Measurements from ENCODE around the gene NXT1.

Gene NXT1

DNA sequence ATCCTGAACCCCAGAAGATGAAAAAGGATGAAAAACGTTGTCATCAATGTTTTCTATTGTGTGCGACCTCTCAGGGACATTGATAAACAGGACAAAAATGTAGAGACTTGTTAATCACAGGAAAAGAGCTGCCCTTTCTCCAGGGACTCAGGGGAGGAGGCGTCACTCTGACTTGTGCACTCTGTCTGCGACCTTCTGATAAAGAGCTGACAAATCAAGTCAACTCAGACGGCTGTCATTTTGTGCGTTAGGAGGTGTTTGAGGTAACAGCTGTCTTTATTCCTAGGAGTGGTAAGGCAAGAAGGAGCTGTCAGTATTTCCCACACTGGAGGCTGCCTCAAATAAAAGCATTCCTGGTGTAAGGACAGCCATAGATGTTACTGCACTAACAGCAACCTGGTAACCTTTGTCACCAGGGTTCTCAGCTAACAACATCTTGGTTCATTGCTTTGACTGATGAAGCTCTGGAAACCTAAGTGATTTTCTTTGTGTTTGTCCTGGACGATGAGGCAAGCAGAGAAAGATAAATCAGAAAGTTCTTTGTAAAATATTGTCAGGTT lies 38.6 kb upstream of the NXT1 start:
- no CpG with 5 or more reads among the region's 7 CpGs for WGBS (ENCODE audit: extremely low coverage, insufficient coverage, low lambda C conversion rate)
- H3K27me3 ChIP-seq (ENCODE audit: insufficient read depth, low read length, poor library complexity), result no peaks in the 10 kb centered on the region
- no peak overlapping the region for H3K4me2 ChIP-seq (ENCODE audit: low read length)

DNA sequence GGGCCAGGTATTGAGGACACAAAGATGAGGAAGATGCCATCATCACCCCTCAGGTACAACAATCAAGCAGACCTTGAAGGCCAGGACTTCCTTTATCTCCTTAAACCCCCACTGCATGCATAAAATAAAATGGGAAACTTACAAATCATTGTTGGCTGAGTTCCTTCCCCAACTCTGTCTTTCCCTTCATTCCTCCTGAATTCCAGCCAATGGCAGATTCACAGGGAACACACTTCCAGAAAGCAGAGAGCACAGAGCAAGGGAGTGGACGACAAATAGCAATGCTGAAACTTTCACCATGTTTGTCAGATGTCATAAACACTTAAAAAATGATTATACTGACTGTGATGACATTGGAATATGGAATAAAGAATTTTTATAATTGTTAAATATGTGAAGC lies 37.3 kb upstream of the NXT1 start:
- H3K27ac ChIP-seq (ENCODE audit: low read depth, low read length), result no peak overlapping the region
- no peak overlapping the region for H4K8ac ChIP-seq (ENCODE audit: low read depth, low read length)
- H3K79me2 ChIP-seq (ENCODE audit: control insufficient read depth, insufficient read depth, low read length), result no peaks in the 10 kb centered on the region
- H2BK120ac ChIP-seq (ENCODE audit: low read depth, low read length), result no peak overlapping the region
- no peak overlapping the region for H2AK5ac ChIP-seq (ENCODE audit: low read length)
- no peak overlapping the region for H4K5ac ChIP-seq (ENCODE audit: low read length)
- H3K27me3 ChIP-seq (ENCODE audit: insufficient read depth, low read length, poor library complexity), result no peaks in the 10 kb centered on the region
- no peak overlapping the region for H3K56ac ChIP-seq (ENCODE audit: low read length)
- H3K23ac ChIP-seq (ENCODE audit: low read length), result no peak overlapping the region
- no peak overlapping the region for H3K9ac ChIP-seq (ENCODE audit: low read length)
- H3K18ac ChIP-seq (ENCODE audit: low read length), result no peak overlapping the region
- WGBS (ENCODE audit: extremely low coverage, insufficient coverage, low lambda C conversion rate), result no CpG with 5 or more reads among the region's 1 CpG
- H3K4me3 ChIP-seq (ENCODE audit: low read length), result no peak overlapping the region
- no peak overlapping the region for H2BK15ac ChIP-seq (replicated peaks; ENCODE audit: low read depth)
- H3K79me1 ChIP-seq (ENCODE audit: low read length), result no peaks in the 10 kb centered on the region
- H3K4ac ChIP-seq (ENCODE audit: low read depth, low read length), result no peak overlapping the region
- no peaks in the 10 kb centered on the region for H3K4me1 ChIP-seq (ENCODE audit: control insufficient read depth, low read depth, low read length)
- no peak overlapping the region for H3K4me2 ChIP-seq (ENCODE audit: low read length)
- no peak for DNase-seq
- H3K36me3 ChIP-seq (ENCODE audit: control insufficient read depth, insufficient read depth, low read length), result no peaks in the 10 kb centered on the region
- no peak overlapping the region for H2BK5ac ChIP-seq (ENCODE audit: low read length)

More for the DNA sequence above, 38.6 kb upstream of the NXT1 start:
- Histone ChIP-seq H3K4ac (ENCODE audit: low read depth, low read length) (no peak overlapping the region), H3K4me1 (ENCODE audit: control insufficient read depth, low read depth, low read length) (no peaks in the 10 kb centered on the region), H3K9ac (ENCODE audit: low read length) (no peak overlapping the region), H4K8ac (ENCODE audit: low read depth, low read length) (no peak overlapping the region), H2BK5ac (ENCODE audit: low read length) (no peak overlapping the region), H2BK15ac (replicated peaks; ENCODE audit: low read depth) (no peak overlapping the region), H3K79me2 (ENCODE audit: control insufficient read depth, insufficient read depth, low read length) (no peaks in the 10 kb centered on the region), H2BK120ac (ENCODE audit: low read depth, low read length) (no peak overlapping the region), H4K5ac (ENCODE audit: low read length) (no peak overlapping the region), H3K36me3 (ENCODE audit: control insufficient read depth, insufficient read depth, low read length) (no peaks in the 10 kb centered on the region), H3K27ac (ENCODE audit: low read depth, low read length) (no peak overlapping the region), H3K56ac (ENCODE audit: low read length) (no peak overlapping the region), H2AK5ac (ENCODE audit: low read length) (no peak overlapping the region), H3K4me3 (ENCODE audit: low read length) (no peak overlapping the region), H3K23ac (ENCODE audit: low read length) (no peak overlapping the region), H3K18ac (ENCODE audit: low read length) (no peak overlapping the region), H3K79me1 (ENCODE audit: low read length) (no peaks in the 10 kb centered on the region)
- no peak for DNase-seq

DNA sequence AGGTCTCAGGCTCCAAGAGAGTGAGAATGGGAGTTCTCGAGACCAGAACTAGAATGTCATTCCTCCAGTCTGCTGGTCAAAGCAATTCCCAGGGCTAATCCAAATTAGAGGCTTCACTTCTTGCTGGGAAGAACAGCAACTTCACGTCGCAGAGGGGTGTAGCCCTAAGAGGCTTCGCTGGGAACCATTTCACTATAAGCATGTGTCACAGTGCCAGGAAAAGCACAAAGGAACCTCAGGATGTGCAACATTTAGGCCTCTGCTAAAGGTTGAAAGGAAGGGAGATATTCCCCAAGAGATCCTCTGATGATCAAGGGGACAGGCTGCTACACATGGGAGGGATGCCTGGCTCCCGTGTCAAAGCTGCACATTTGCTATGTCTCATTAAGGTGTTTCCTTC lies 35.9 kb upstream of the NXT1 start:
- no peaks in the 10 kb centered on the region for H3K4me1 ChIP-seq (ENCODE audit: control insufficient read depth, low read depth, low read length)
- H4K8ac ChIP-seq (ENCODE audit: low read depth, low read length), result no peak overlapping the region
- no peak overlapping the region for H3K18ac ChIP-seq (ENCODE audit: low read length)
- no peak overlapping the region for H2BK15ac ChIP-seq (replicated peaks; ENCODE audit: low read depth)
- H3K4me3 ChIP-seq (ENCODE audit: low read length), result no peak overlapping the region
- no peak overlapping the region for H3K23ac ChIP-seq (ENCODE audit: low read length)
- H4K5ac ChIP-seq (ENCODE audit: low read length), result no peak overlapping the region
- no peak overlapping the region for H3K4ac ChIP-seq (ENCODE audit: low read depth, low read length)
- H3K56ac ChIP-seq (ENCODE audit: low read length), result no peak overlapping the region
- H2BK120ac ChIP-seq (ENCODE audit: low read depth, low read length), result no peak overlapping the region
- H2BK5ac ChIP-seq (ENCODE audit: low read length), result no peak overlapping the region
- no peak overlapping the region for H3K27ac ChIP-seq (ENCODE audit: low read depth, low read length)
- H2AK5ac ChIP-seq (ENCODE audit: low read length), result no peak overlapping the region
- no peaks in the 10 kb centered on the region for H3K36me3 ChIP-seq (ENCODE audit: control insufficient read depth, insufficient read depth, low read length)
- H3K4me2 ChIP-seq (ENCODE audit: low read length), result no peak overlapping the region
- no peaks in the 10 kb centered on the region for H3K79me1 ChIP-seq (ENCODE audit: low read length)
- no peaks in the 10 kb centered on the region for H3K79me2 ChIP-seq (ENCODE audit: control insufficient read depth, insufficient read depth, low read length)
- H3K9ac ChIP-seq (ENCODE audit: low read length), result no peak overlapping the region
- WGBS (ENCODE audit: extremely low coverage, insufficient coverage, low lambda C conversion rate), result no CpG with 5 or more reads among the region's 5 CpGs
- H3K27me3 ChIP-seq (ENCODE audit: insufficient read depth, low read length, poor library complexity), result no peaks in the 10 kb centered on the region
- DNase-seq, result no peak

DNA sequence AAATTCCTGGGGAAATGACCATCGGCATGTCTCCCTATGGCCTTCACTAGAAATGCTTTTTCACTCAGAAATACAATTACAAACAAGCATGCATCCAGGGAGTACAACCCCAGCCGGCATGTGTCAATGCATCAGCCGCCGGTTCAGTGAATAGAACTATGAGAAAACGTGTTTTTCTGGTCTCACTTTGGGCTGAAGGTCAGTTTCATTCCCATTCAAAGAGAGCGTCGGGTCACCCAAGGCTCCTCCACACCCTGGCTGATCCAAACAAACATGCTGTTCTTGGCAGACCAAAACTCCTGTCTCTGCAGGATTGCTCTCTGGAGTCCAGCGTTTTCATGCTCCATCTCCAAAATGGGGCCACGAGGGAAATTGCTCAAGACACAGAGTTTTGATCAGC lies 35.5 kb upstream of the NXT1 start:
- no peaks in the 10 kb centered on the region for H3K36me3 ChIP-seq (ENCODE audit: control insufficient read depth, insufficient read depth, low read length)
- H3K18ac ChIP-seq (ENCODE audit: low read length), result no peak overlapping the region
- no peak for DNase-seq
- no peak overlapping the region for H4K5ac ChIP-seq (ENCODE audit: low read length)
- H2AK5ac ChIP-seq (ENCODE audit: low read length), result no peak overlapping the region
- H3K79me2 ChIP-seq (ENCODE audit: control insufficient read depth, insufficient read depth, low read length), result no peaks in the 10 kb centered on the region
- H3K27ac ChIP-seq (ENCODE audit: low read depth, low read length), result no peak overlapping the region
- H2BK5ac ChIP-seq (ENCODE audit: low read length), result no peak overlapping the region
- H3K27me3 ChIP-seq (ENCODE audit: insufficient read depth, low read length, poor library complexity), result no peaks in the 10 kb centered on the region
- H3K4ac ChIP-seq (ENCODE audit: low read depth, low read length), result no peak overlapping the region
- H4K8ac ChIP-seq (ENCODE audit: low read depth, low read length), result no peak overlapping the region
- no peaks in the 10 kb centered on the region for H3K4me1 ChIP-seq (ENCODE audit: control insufficient read depth, low read depth, low read length)
- H3K9ac ChIP-seq (ENCODE audit: low read length), result no peak overlapping the region
- no peak overlapping the region for H3K4me2 ChIP-seq (ENCODE audit: low read length)
- no peak overlapping the region for H2BK15ac ChIP-seq (replicated peaks; ENCODE audit: low read depth)
- no peak overlapping the region for H3K23ac ChIP-seq (ENCODE audit: low read length)
- H3K56ac ChIP-seq (ENCODE audit: low read length), result no peak overlapping the region
- H2BK120ac ChIP-seq (ENCODE audit: low read depth, low read length), result no peak overlapping the region
- H3K79me1 ChIP-seq (ENCODE audit: low read length), result no peaks in the 10 kb centered on the region
- WGBS (ENCODE audit: extremely low coverage, insufficient coverage, low lambda C conversion rate), result no CpG with 5 or more reads among the region's 9 CpGs
- no peak overlapping the region for H3K4me3 ChIP-seq (ENCODE audit: low read length)

DNA sequence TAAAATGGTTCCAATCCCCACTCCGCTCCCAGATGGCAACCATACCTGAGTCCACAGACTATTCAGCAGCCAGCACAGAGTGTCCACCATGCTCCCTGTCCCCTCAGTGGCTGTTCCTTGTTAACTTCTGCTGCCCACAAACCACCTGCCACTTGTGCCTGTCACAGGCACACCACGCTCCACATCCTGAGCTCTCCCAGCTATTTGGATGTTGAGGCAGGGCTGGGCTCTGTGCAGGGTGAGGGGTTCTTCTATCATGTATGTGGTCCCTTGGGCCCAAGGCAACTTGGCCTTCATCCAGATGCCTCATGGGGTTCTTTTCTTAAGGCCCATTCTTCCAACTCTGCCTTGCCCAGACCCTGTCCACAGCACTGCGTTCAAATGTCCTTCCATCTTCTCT lies 34.0 kb upstream of the NXT1 start:
- Histone ChIP-seq H3K56ac (ENCODE audit: low read length) (no peak overlapping the region), H3K79me2 (ENCODE audit: control insufficient read depth, insufficient read depth, low read length) (no peaks in the 10 kb centered on the region), H3K18ac (ENCODE audit: low read length) (no peak overlapping the region), H2BK15ac (replicated peaks; ENCODE audit: low read depth) (no peak overlapping the region), H4K5ac (ENCODE audit: low read length) (no peak overlapping the region), H4K8ac (ENCODE audit: low read depth, low read length) (no peak overlapping the region), H2AK5ac (ENCODE audit: low read length) (no peak overlapping the region), H3K4me1 (ENCODE audit: control insufficient read depth, low read depth, low read length) (no peaks in the 10 kb centered on the region), H3K79me1 (ENCODE audit: low read length) (no peaks in the 10 kb centered on the region), H2BK120ac (ENCODE audit: low read depth, low read length) (no peak overlapping the region), H3K27ac (ENCODE audit: low read depth, low read length) (no peak overlapping the region), H2BK5ac (ENCODE audit: low read length) (no peak overlapping the region), H3K4ac (ENCODE audit: low read depth, low read length) (no peak overlapping the region), H3K36me3 (ENCODE audit: control insufficient read depth, insufficient read depth, low read length) (no peaks in the 10 kb centered on the region), H3K27me3 (ENCODE audit: insufficient read depth, low read length, poor library complexity) (no peaks in the 10 kb centered on the region), H3K4me2 (ENCODE audit: low read length) (no peak overlapping the region), H3K23ac (ENCODE audit: low read length) (no peak overlapping the region), H3K4me3 (ENCODE audit: low read length) (no peak overlapping the region), H3K9ac (ENCODE audit: low read length) (no peak overlapping the region)
- no CpG with 5 or more reads among the region's 3 CpGs for WGBS (ENCODE audit: extremely low coverage, insufficient coverage, low lambda C conversion rate)
- no peak for DNase-seq

DNA sequence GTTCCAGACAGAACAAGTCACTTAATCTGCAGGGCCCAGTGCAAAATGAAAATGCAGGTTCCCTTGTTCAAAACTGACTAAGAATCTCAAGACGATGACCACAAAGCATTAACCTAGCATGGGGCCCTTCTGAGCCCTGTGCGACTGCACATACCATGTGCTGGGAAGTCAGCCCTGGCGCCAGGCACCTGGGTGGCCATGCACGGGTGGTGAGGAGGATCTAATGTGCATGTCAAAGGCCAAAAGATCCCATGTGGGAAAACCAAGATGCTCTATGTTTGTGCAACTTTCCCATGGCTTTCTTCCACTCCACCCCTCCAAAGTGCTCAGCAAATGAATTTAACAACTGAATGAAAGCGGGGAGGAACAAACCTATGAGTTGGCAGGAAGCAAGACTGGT lies 33.5 kb upstream of the NXT1 start:
- Histone ChIP-seq H3K56ac (ENCODE audit: low read length) (no peak overlapping the region), H2BK120ac (ENCODE audit: low read depth, low read length) (no peak overlapping the region), H3K9ac (ENCODE audit: low read length) (no peak overlapping the region), H3K79me2 (ENCODE audit: control insufficient read depth, insufficient read depth, low read length) (no peaks in the 10 kb centered on the region), H3K27ac (ENCODE audit: low read depth, low read length) (no peak overlapping the region), H3K79me1 (ENCODE audit: low read length) (no peaks in the 10 kb centered on the region), H3K23ac (ENCODE audit: low read length) (no peak overlapping the region), H3K4ac (ENCODE audit: low read depth, low read length) (no peak overlapping the region), H3K36me3 (ENCODE audit: control insufficient read depth, insufficient read depth, low read length) (no peaks in the 10 kb centered on the region), H2BK15ac (replicated peaks; ENCODE audit: low read depth) (no peak overlapping the region), H3K4me1 (ENCODE audit: control insufficient read depth, low read depth, low read length) (no peaks in the 10 kb centered on the region), H3K4me2 (ENCODE audit: low read length) (no peak overlapping the region), H3K4me3 (ENCODE audit: low read length) (no peak overlapping the region), H4K8ac (ENCODE audit: low read depth, low read length) (no peak overlapping the region), H2AK5ac (ENCODE audit: low read length) (no peak overlapping the region), H4K5ac (ENCODE audit: low read length) (no peak overlapping the region), H2BK5ac (ENCODE audit: low read length) (no peak overlapping the region), H3K27me3 (ENCODE audit: insufficient read depth, low read length, poor library complexity) (no peaks in the 10 kb centered on the region), H3K18ac (ENCODE audit: low read length) (no peak overlapping the region)
- DNase-seq, result no peak
- WGBS (ENCODE audit: extremely low coverage, insufficient coverage, low lambda C conversion rate), result no CpG with 5 or more reads among the region's 5 CpGs

All from mesendoderm (in vitro differentiated cells).